HL-60 (cell line): ENCODE results near the gene NR3C2.

Experiments
- DNase-seq, 2 experiments: peaks; one replicate each; pipeline ENCODE4 v3.0.0-alpha.2; 2010 to 2020; ENCODE audit warnings: low read depth in 1 of 2, low spot score in 1 of 2
- H3K27ac ChIP-seq: fragments of 250-450 bp; sonication (Bioruptor Pico); replicated peaks from 2 replicates; pipeline ENCODE4 v1.5.1; 2020; ENCODE audit warnings: mild to moderate bottlenecking, moderate library complexity
- H3K27me3 ChIP-seq: fragments of 250-450 bp; sonication (Bioruptor Pico); 2 replicates; pipeline ENCODE4 v1.5.1; 2021; ENCODE audit warnings: mild to moderate bottlenecking, moderate library complexity; ENCODE audit not compliant: insufficient read depth, poor library complexity, severe bottlenecking
- H3K4me3 ChIP-seq: replicated peaks from 2 replicates; pipeline ENCODE4 v1.5.1; 2011; ENCODE audit warnings: mild to moderate bottlenecking, control low read depth, low read length; ENCODE audit not compliant: insufficient read depth
- CTCF ChIP-seq: IDR thresholded peaks from one replicate; pipeline ENCODE4 v1.5.1; 2011; ENCODE audit warnings: low read length, control low read depth, inconsistent platforms; ENCODE audit not compliant: insufficient read depth
- GABPA ChIP-seq: IDR thresholded peaks from 2 replicates; pipeline ENCODE4 v1.6.1; 2012; ENCODE audit warnings: low read depth
- POLR2AphosphoS5 ChIP-seq: IDR thresholded peaks from 2 replicates; pipeline ENCODE4 v1.6.1; 2012; ENCODE audit warnings: low read depth
- SPI1 ChIP-seq: IDR thresholded peaks from 2 replicates; pipeline ENCODE4 v1.6.1; 2012; ENCODE audit warnings: low read depth, mild to moderate bottlenecking, borderline replicate concordance
- TF ChIP-seq, protein P1 (sequence below): IDR thresholded peaks from 2 replicates; pipeline ENCODE4 v1.6.1; 2012; ENCODE audit warnings: low read depth; ENCODE audit not compliant: insufficient replicate concordance

NR3C2 gene

DNA sequence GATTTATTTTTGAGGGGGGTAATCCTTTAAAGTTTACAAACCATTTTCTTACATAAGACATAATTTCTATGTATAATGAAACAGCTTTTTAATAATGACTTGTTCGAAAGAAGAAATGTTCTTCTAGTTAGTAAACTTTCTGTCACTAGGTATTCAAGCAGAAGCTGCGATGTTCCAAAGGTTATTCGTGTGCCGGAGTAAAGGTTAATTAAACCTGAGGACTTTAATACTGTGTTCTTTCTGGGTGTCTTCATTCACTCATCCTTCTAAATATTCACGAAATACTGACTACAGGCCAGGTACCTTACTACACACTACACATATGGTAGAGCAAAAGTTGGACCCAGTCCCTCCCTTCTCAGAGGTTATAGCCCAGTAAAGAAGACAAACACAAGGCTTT is 96.7 kb downstream of the NR3C2 start:
- Histone ChIP-seq H3K4me3 (no peak overlapping the region), H3K27me3 (peaks cover 5% of the 10 kb centered on the region), H3K27ac (no peak overlapping the region)
- no peak for DNase-seq
- TF ChIP-seq GABPA (no peak), POLR2AphosphoS5 (no peak), CTCF (no peak), SPI1 (no peak)
- TF ChIP-seq, protein P1, sequence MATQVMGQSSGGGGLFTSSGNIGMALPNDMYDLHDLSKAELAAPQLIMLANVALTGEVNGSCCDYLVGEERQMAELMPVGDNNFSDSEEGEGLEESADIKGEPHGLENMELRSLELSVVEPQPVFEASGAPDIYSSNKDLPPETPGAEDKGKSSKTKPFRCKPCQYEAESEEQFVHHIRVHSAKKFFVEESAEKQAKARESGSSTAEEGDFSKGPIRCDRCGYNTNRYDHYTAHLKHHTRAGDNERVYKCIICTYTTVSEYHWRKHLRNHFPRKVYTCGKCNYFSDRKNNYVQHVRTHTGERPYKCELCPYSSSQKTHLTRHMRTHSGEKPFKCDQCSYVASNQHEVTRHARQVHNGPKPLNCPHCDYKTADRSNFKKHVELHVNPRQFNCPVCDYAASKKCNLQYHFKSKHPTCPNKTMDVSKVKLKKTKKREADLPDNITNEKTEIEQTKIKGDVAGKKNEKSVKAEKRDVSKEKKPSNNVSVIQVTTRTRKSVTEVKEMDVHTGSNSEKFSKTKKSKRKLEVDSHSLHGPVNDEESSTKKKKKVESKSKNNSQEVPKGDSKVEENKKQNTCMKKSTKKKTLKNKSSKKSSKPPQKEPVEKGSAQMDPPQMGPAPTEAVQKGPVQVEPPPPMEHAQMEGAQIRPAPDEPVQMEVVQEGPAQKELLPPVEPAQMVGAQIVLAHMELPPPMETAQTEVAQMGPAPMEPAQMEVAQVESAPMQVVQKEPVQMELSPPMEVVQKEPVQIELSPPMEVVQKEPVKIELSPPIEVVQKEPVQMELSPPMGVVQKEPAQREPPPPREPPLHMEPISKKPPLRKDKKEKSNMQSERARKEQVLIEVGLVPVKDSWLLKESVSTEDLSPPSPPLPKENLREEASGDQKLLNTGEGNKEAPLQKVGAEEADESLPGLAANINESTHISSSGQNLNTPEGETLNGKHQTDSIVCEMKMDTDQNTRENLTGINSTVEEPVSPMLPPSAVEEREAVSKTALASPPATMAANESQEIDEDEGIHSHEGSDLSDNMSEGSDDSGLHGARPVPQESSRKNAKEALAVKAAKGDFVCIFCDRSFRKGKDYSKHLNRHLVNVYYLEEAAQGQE, result no peak

DNA sequence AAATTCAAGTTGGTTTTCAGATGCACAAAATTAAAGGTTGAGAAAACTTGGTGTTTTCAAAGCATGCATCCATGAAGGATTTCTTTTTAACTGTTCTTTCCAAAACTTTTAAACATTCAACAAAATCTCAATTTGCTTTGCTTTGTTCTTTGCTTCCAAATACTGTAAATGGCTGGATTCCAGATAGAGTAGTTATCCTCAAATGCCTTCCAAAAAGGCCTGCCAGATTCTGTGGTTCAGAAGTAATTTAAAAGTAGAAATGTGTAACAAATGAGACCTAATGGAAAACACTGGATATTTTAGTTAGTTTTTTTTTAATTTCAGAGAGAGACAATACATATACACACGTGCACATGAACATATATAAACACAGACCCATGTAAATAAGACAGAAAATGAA is 97.3 kb downstream of the NR3C2 start:
- DNase-seq, result no peak
- Histone ChIP-seq H3K27ac (no peak overlapping the region), H3K4me3 (no peak overlapping the region), H3K27me3 (peaks cover 5% of the 10 kb centered on the region)
- TF ChIP-seq POLR2AphosphoS5 (no peak), GABPA (no peak), CTCF (no peak), SPI1 (no peak)
- TF ChIP-seq, protein P1, result no peak

DNA sequence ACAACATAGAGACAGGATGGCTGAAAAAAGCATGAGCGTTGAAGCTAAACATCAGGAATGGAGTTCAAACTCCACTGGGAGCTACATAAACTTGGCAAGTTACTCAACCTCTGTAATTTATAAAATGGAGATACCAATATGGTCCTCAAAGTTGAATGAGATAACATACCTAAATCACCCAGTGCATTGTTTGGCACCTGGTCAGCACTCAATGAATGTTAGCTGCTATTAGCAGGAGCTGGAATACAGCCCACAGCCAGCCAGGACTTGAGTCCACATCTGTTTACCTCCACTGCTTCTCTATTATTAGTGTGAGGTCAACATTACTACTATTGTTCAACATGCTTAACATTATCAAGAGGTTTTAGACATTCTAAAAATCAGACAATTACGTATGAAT is 97.9 kb downstream of the NR3C2 start:
- no peak for DNase-seq
- Histone ChIP-seq H3K27me3 (peaks cover 5% of the 10 kb centered on the region), H3K27ac (no peak overlapping the region), H3K4me3 (no peak overlapping the region)
- no peak for TF ChIP-seq GABPA

- Histone ChIP-seq H3K27me3 (no peaks in the 10 kb centered on the region), H3K27ac (no peak overlapping the region), H3K4me3 (no peak overlapping the region)
- no peak for DNase-seq
- TF ChIP-seq CTCF (no peak), GABPA (no peak), POLR2AphosphoS5 (no peak), SPI1 (no peak)
- TF ChIP-seq, protein P1, result no peak
Observed at GRCh38 chr4:148341980-148342800, 100.0 kb downstream of the NR3C2 start.
